H9 (cell line): ENCODE data around the gene LRP8. TPM values are rescaled to one million over a fixed set of nuclear protein-coding genes. Genes with fewer than 3 reads are reported as not detected.
A peak's percentile ranks its signal among the peaks of the same experiment; 100 is the strongest.

Experiments
- DNase-seq: peaks from one replicate; pipeline ENCODE4 v3.0.0-alpha.2; 2017
- H2AFZ ChIP-seq: one replicate; pipeline ENCODE4 v1.6.1; 2013; ENCODE audit warnings: mild to moderate bottlenecking, low read length, control low read depth, moderate library complexity
- H2AK5ac ChIP-seq: 2 replicates; pipeline ENCODE4 v1.6.1; 2013; ENCODE audit warnings: low read length, control low read depth, mixed read lengths; ENCODE audit not compliant: insufficient read length
- H2BK120ac ChIP-seq: one replicate; pipeline ENCODE4 v1.6.1; 2013; ENCODE audit warnings: low read depth, mild to moderate bottlenecking, low read length, control low read depth, inconsistent platforms; ENCODE audit not compliant: poor library complexity, severe bottlenecking
- H2BK12ac ChIP-seq: 2 replicates; pipeline ENCODE4 v1.6.1; 2013; ENCODE audit warnings: low read length, control low read depth, mixed read lengths, low read depth; ENCODE audit not compliant: insufficient read length
- H2BK15ac ChIP-seq: 2 replicates; pipeline ENCODE4 v1.6.1; 2013; ENCODE audit warnings: low read depth, low read length, control low read depth
- H2BK20ac ChIP-seq: one replicate; pipeline ENCODE4 v1.6.1; 2013; ENCODE audit warnings: low read depth, mild to moderate bottlenecking, low read length, control low read depth, inconsistent platforms; ENCODE audit not compliant: poor library complexity, severe bottlenecking
- H2BK5ac ChIP-seq: 2 replicates; pipeline ENCODE4 v1.6.1; 2013; ENCODE audit warnings: low read length, control low read depth, mixed read lengths; ENCODE audit not compliant: insufficient read length
- H3K14ac ChIP-seq: 2 replicates; pipeline ENCODE4 v1.6.1; 2013; ENCODE audit warnings: low read length, control low read depth; ENCODE audit not compliant: insufficient read depth
- H3K18ac ChIP-seq: 2 replicates; pipeline ENCODE4 v1.6.1; 2013; ENCODE audit warnings: low read depth, mild to moderate bottlenecking, mixed read lengths, low read length, control low read depth; ENCODE audit not compliant: insufficient read length
- H3K23ac ChIP-seq: 2 replicates; pipeline ENCODE4 v1.6.1; 2013; ENCODE audit warnings: low read length, control low read depth, mixed read lengths, low read depth; ENCODE audit not compliant: insufficient read length
- H3K23me2 ChIP-seq: 2 replicates; pipeline ENCODE4 v1.6.1; 2013; ENCODE audit warnings: low read depth, mild to moderate bottlenecking, mixed read lengths, low read length, control low read depth; ENCODE audit not compliant: insufficient read length, poor library complexity, severe bottlenecking
- H3K27ac ChIP-seq: 2 replicates; pipeline ENCODE4 v1.5.1; 2013; ENCODE audit warnings: low read length, control low read depth, mixed read lengths, low read depth; ENCODE audit not compliant: insufficient read length
- H3K27me3 ChIP-seq: 2 replicates; pipeline ENCODE4 v1.6.1; 2013; ENCODE audit warnings: low read length, control low read depth, inconsistent platforms; ENCODE audit not compliant: insufficient read depth
- H3K4ac ChIP-seq: 2 replicates; pipeline ENCODE4 v1.6.1; 2013; ENCODE audit warnings: low read depth, mild to moderate bottlenecking, control low read depth, inconsistent platforms, low read length, moderate library complexity
- H3K4me1 ChIP-seq: 2 replicates; pipeline ENCODE4 v1.6.1; 2013; ENCODE audit warnings: low read length, control low read depth, inconsistent platforms; ENCODE audit not compliant: insufficient read depth
- H3K4me2 ChIP-seq: 2 replicates; pipeline ENCODE4 v1.6.1; 2013; ENCODE audit warnings: low read length, control low read depth, mixed read lengths; ENCODE audit not compliant: insufficient read length, insufficient read depth
- H3K56ac ChIP-seq: 2 replicates; pipeline ENCODE4 v1.6.1; 2013; ENCODE audit warnings: low read depth, mild to moderate bottlenecking, mixed read lengths, low read length, control low read depth; ENCODE audit not compliant: insufficient read length
- H3K79me1 ChIP-seq: 2 replicates; pipeline ENCODE4 v1.6.1; 2013; ENCODE audit warnings: low read depth, mild to moderate bottlenecking, moderate library complexity, low read length, control low read depth, inconsistent platforms; ENCODE audit not compliant: insufficient read depth, poor library complexity, severe bottlenecking
- H3K79me2 ChIP-seq: 2 replicates; pipeline ENCODE4 v1.6.1; 2013; ENCODE audit warnings: low read length, control low read depth, inconsistent platforms; ENCODE audit not compliant: insufficient read depth
- H3K9ac ChIP-seq: 2 replicates; pipeline ENCODE4 v1.6.1; 2013; ENCODE audit warnings: low read length, control low read depth, mixed read lengths; ENCODE audit not compliant: insufficient read length; ENCODE audit errors: extremely low read depth
- H3K9me3 ChIP-seq: one replicate; pipeline ENCODE4 v1.6.1; 2013; ENCODE audit warnings: low read depth, low read length, inconsistent platforms; ENCODE audit not compliant: control insufficient read depth
- H3T11ph ChIP-seq: one replicate; pipeline ENCODE4 v1.6.1; 2013; ENCODE audit warnings: mild to moderate bottlenecking, low read length, control low read depth, inconsistent platforms
- H4K20me1 ChIP-seq: one replicate; pipeline ENCODE4 v1.6.1; 2013; ENCODE audit not compliant: control insufficient read depth, insufficient read length, insufficient read depth
- H4K5ac ChIP-seq: 2 replicates; pipeline ENCODE4 v1.6.1; 2013; ENCODE audit warnings: low read depth, mild to moderate bottlenecking, mixed read lengths, low read length, control low read depth; ENCODE audit not compliant: insufficient read length
- H4K8ac ChIP-seq: replicated peaks from 2 replicates; pipeline ENCODE4 v1.6.1; 2013; ENCODE audit warnings: low read length, control low read depth, mixed read lengths, low read depth; ENCODE audit not compliant: insufficient read length
- H4K91ac ChIP-seq: 2 replicates; pipeline ENCODE4 v1.6.1; 2013; ENCODE audit warnings: low read depth, mild to moderate bottlenecking, moderate library complexity, mixed read lengths, low read length, control low read depth; ENCODE audit not compliant: insufficient read length
- H3K27ac Mint-ChIP-seq, 3 experiments: 2 replicates in 2 of 3; 3 replicates in 1 of 3; pipeline ENCODE4 v1.8.0; 2020 to 2021; ENCODE audit warnings: mixed read lengths in 3 of 3, mild to moderate bottlenecking in 1 of 3, moderate library complexity in 1 of 3
- H3K27me3 Mint-ChIP-seq: 2 replicates; pipeline ENCODE4 v1.8.0; 2021; ENCODE audit warnings: low read depth, mild to moderate bottlenecking, moderate library complexity, mixed read lengths
- H3K36me3 Mint-ChIP-seq, 3 experiments: 2 replicates in 2 of 3; 3 replicates in 1 of 3; pipeline ENCODE4 v1.8.0; 2020 to 2021; ENCODE audit warnings: low read depth in 3 of 3, mixed read lengths in 3 of 3; ENCODE audit not compliant: insufficient read depth in 1 of 3
- H3K4me1 Mint-ChIP-seq, 2 experiments: 2 replicates each; pipeline ENCODE4 v1.8.0; 2020; ENCODE audit warnings: mixed read lengths in 2 of 2
- H3K4me3 Mint-ChIP-seq, 2 experiments: 2 replicates in 1 of 2; 3 replicates in 1 of 2; pipeline ENCODE4 v1.8.0; 2020 to 2021; ENCODE audit warnings: mild to moderate bottlenecking in 2 of 2, mixed read lengths in 2 of 2, moderate library complexity in 1 of 2
- H3K9me3 Mint-ChIP-seq, 2 experiments: 2 replicates in 1 of 2; 3 replicates in 1 of 2; pipeline ENCODE4 v1.8.0; 2020; ENCODE audit warnings: mild to moderate bottlenecking in 2 of 2, mixed read lengths in 2 of 2, moderate library complexity in 1 of 2
- CTCF ChIP-seq: fragments of 200-600 bp; sonication (generic); conservative IDR thresholded peaks from 3 replicates; pipeline ENCODE4 v1.8.0; 2021; ENCODE audit warnings: antibody characterized with exemption, mild to moderate bottlenecking
- WGBS: extraction: QIAGEN DNeasy Blood & Tissue Kit; methylation state at CpG from one replicate; pipeline ENCODE4 v1.1.7; 2013; ENCODE audit warnings: missing lambda C conversion rate, low lambda C conversion rate, mixed read lengths; ENCODE audit not compliant: insufficient read length; ENCODE audit errors: extremely low coverage; 5-methylcytosine and 5-hydroxymethylcytosine counted together
- total RNA-seq: library from RNA; stranded (reverse); gene quantifications from 2 replicates; pipeline ENCODE4 v1.2.1, GENCODE V29; 2021

LRP8 gene
- total RNA-seq, 1 experiment from 2014 or later: 78.6 TPM

GRCh38 chr1:53277326-53277725, 50.5 kb downstream of the LRP8 start:
- Mint-ChIP-seq H3K36me3 (peaks cover 51 to 83% (median 77%) of the 10 kb centered on the region in 3 experiments), H3K27me3 (no peaks in the 10 kb centered on the region; the same call in 1 of the 2 replicates), H3K4me1 (no peaks in the 10 kb centered on the region), H3K4me3 (no peak overlapping the region), H3K27ac (peak overlapping the region in 1 of 3 experiments; percentile 66; a peak in 1 of 7 replicates), H3K9me3 (no peaks in the 10 kb centered on the region)
- Histone ChIP-seq H2AFZ (no peak overlapping the region), H3K23me2 (peaks cover 2% of the 10 kb centered on the region), H2BK15ac (no peak overlapping the region), H3K27me3 (no peaks in the 10 kb centered on the region), H2BK5ac (no peak overlapping the region), H3K27ac (no peak overlapping the region), H3K56ac (no peak overlapping the region), H4K91ac (no peak overlapping the region), H4K5ac (no peak overlapping the region), H2BK120ac (no peak overlapping the region), H2BK12ac (no peak overlapping the region), H3K79me1 (no peaks in the 10 kb centered on the region), H3K4ac (no peak overlapping the region), H3K18ac (no peak overlapping the region), H3K4me2 (no peak overlapping the region), H3K9ac (no peak overlapping the region), H3K14ac (no peak overlapping the region), H3T11ph (no peak overlapping the region), H4K8ac (no peak overlapping the region), H3K79me2 (no peaks in the 10 kb centered on the region), H4K20me1 (no peaks in the 10 kb centered on the region), H3K9me3 (no peaks in the 10 kb centered on the region), H3K4me1 (no peaks in the 10 kb centered on the region), H3K23ac (no peak overlapping the region), H2BK20ac (no peak overlapping the region), H2AK5ac (no peak overlapping the region)
- TF ChIP-seq CTCF: no peak
- DNase-seq: no peak
- no CpG with 5 or more reads among the region's 5 CpGs for WGBS
